ENCODE measurements around the gene HIF1AN.

The HIF1AN gene

DNA sequence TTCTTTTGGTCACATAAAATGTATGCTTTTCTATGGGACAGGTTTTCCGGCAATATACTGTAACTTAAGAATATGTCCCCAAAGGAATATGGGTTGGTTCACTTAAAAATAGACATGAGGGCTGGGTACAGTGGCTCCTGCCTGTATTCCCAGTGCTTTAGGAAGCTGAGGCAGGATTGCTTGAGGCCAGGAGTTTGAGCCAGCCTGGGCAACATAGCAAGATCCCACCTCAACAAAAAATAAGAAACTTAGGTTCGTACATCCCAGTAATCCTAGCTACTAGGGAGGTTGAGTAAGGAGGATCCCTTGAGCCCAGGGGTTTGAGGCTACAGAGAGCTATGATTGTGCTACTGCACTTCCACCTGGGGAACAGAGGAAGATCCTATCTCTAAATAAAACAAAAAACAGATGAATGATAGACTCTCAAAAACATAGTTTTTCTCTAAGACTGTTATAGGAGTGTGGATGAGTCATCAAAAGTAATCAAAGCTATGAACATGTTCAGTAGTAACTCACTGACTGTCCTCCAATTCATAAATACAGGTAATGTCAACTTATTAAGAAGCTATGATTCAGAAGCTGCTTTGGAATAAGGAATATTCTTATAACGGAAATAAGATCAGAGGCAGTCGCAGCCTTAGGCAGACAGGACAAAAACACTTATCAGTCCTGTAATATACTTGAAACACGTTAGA is 13.5 kb upstream of the HIF1AN start:
- DNase-seq (ENCODE audit: low read depth), result no peak

DNA sequence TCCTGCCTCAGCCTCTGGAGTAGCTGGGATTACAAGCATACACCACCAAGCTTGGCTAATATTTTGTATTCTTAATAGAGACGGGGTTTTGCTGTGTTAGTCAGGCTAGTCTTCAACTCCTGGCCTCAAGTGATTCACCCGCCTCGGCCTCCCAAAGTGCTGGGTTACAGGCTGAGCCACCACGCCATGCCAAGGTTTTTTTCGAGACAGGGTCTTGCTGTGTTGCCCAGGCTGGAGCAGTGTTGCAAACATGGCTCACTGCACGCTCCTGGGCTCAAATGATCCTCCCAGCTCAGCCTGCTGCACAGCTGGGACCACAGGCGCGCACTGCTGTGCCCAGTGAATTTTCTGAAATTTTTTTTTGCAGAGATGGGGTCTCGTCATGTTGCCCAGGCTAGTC is 12.8 kb upstream of the HIF1AN start:
- no peak for DNase-seq (ENCODE audit: low read depth)

DNA sequence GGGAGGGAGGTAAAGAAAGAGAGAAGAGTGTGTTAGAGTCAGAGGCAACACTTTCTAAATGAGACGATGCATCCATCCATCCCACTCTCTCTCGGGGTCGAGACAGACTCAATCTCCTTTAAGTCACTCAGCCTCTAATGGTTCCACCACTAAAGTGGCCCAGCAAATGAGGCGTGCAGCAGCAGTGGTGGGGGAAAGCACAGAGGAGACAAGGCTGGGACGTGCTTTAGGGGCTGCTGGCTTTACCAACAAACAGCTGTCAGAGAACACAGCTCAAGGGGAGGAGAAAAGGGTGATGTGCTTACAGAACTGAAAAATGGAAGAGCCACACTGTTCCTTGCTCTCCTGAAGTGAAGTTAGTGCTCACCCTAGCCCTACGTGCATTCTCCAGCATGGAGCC is 11.5 kb upstream of the HIF1AN start:
- no peak for DNase-seq (ENCODE audit: low read depth)

DNA sequence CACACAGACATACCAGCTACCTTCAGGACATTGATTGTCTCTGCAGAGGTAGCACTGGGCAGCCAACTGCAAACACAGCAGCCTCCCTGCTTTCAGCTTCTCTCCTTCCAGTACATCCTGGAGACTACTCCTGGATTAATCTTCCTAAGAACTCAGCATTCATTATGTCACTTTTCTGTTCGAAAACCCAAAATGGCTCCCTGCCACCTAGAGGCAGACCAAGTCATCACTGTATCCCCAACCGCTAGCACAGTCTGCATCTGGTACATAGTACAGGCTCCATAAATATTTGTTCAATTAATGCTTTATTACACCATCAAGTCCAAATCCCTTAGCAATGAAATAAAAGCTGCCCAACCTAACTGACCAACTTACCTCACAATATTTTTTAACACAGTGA is 11.1 kb upstream of the HIF1AN start:
- no peak for DNase-seq (ENCODE audit: low read depth)

DNA sequence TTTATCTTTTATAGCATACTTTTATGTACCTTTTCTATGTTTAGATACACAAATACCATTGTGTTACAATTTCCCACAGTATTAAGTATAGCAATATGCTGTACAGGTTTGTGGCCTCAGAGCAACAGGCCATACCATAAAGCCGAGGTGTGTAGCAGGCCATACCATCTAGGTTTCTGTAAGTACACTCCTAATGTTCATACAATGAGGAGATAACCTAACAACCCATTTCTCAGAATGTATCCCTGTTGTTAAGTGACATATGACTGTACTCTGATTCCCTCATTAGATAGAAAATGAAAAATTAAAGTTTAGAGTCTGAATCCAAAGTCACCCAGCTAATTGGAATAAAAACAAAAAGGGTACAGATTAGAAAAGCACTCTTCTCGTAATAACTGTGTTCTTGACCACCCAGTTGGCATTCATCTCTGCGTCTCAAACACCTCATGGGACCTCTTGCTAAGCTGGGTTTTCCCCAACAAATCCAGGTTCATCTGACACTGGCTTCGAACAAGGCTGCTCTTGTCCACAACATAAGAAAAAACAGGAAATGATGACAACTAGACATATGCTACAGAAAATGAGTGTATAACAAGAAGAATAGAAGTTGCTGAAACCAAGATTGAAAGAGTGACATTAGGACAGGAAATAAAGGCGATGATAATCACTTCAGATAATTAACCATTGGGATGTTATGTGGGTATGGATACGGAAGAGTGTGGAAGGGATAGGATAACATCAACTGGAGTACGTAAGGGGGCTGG is 7.4 kb upstream of the HIF1AN start:
- DNase-seq (ENCODE audit: low read depth), result no peak

DNA sequence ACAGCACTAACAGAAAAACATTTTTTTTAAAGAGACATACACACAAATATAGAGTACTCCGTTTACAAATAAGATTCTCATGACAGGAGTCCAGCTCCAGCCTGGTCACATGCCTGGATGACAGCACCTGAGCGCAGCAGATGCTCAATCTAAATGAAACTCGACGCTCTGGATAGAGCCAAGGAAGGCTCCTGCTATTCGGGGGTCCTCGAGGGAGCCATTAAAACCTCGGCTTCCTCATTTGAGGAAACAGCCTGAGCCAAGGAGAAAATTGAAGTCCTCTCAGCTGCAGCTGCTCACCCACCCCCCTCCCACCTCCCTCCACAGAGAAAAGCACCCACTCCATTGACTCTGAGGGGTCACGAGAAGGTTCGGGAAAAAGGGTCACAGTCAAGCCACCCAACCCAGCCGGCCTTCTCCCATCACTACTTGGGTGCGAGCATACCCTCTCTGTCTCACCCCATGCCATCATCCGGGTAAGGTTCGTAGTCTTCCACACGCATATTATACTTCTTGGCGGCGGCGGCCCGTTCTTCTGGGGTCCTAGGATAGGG is 6.7 kb upstream of the HIF1AN start:
- no peak for DNase-seq (ENCODE audit: low read depth)

DNA sequence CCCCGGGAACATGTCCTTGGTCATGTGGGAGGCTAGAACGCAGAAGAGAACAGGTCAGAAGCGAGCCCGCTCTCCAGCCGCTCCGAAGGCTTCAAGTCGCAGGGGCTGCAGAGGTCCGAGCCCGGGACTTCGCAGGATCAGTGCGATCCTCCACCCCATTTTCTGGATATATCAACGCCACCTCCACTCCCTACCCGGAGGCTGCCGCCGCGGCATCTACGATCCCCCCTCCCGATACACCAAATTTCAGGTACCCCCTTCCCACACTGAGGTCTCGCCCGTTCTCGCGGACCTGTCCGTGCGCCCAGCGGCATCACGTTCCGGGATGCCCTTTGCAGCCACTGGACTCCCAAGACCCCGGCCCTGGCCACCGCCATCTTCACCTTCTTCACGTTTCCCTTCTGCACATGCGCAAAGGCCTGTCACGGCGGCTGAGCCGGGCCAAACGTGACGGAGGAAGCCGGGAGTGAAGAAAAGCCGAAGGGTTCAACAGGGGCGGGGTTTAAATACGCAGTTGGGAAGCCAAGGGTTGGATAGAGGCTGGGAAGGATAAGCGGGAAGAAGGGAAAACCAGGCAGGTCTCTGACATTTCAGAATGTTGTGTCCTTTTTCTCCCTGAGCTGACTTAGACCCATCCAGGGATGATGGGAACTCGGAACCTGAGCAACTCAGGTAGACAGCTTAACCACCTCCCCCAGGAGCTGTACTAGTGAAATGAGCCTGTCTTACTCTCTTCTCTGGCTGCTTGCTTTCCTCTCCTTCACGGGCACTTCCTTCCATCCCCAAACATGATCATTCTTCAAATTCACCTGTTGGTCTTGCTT is 6.1 kb upstream of the HIF1AN start, which contains the start of gene NDUFB8:
TSS of gene NDUFB8 (minus strand) at position 397 of the 824 bp plus-strand sequence. CDS start at position 377, 20 bp downstream.
- peak; percentile 81 for DNase-seq (ENCODE audit: low read depth)

DNA sequence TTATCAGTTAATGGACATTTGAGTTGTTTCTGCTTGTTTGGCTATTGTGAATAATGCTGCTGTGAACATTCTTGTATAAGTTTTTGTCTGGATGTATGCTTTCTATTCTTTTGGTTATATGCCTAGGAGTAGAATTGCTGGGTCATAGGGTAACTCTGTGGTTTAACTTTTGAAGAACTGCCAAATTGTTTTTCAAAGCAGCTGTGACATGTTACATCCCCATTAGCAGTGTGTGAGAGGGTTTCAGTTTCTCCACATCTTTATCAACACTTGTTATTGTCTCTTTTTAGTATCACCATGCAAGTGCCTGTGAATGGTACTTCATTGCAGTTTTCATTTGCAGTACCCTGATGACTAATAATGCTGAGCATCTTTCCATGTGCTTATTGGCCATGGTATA is 4.0 kb upstream of the HIF1AN start:
- DNase-seq (ENCODE audit: low read depth), result no peak

DNA sequence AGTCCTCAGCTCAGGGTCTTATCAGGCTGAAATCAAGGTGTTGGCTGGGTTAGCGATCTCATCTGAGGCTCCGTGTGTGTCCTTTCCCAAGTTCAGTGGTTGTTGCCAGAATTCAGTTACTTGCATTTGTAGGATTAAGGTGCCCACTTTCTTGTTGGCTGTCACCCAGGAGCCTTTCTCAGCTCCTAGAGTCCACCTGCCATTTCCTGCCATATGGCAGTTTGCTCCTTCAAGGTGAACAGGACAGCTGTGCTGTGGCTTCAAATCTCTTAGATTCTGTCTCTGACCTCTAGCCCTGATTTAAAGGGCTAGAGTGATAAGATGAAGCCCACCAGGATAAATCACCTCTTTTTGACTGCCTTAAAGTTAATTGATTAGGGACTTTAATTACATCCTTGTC is 1.0 kb upstream of the HIF1AN start:
- no peak for DNase-seq (ENCODE audit: low read depth)

DNA sequence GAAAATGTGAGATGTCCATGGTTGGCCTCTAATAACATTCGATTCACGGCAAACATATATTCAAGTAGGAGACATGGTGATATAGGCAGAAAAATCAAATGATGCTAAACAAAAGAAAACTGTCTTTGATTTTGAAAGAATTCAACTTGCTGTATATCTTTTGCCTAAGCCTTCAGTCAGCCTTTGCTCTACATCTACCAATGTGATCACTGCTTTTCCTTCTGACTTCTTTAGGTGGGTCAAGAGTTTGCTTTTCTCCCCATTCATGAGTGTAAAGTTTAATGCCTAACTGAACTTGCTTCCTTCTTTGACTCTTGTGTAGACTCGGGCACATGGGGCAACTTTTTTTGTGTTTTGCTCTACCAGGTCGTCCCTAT is 417 bp upstream of the HIF1AN start:
- no peak for DNase-seq (ENCODE audit: low read depth)

DNA sequence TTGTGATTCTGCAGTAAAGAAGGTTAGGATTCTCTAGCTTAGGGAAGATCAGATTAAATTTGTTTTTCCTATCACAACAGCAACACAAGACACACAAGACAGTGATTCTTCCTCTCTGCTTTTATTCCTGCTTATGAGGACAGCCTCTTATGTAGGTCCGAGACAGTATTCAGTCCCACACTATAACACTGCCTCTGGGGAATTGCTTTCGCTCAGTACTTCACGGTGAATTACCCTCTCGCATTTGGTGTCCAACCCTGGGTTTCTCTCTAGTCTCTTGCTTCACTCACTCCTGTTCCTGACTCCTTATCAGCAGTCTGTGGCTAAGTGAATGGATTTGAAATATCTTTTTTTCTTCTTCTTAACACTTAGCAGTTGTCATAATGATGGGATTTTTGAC is 1.7 kb downstream of the HIF1AN start:
- DNase-seq (ENCODE audit: low read depth), result no peak

DNA sequence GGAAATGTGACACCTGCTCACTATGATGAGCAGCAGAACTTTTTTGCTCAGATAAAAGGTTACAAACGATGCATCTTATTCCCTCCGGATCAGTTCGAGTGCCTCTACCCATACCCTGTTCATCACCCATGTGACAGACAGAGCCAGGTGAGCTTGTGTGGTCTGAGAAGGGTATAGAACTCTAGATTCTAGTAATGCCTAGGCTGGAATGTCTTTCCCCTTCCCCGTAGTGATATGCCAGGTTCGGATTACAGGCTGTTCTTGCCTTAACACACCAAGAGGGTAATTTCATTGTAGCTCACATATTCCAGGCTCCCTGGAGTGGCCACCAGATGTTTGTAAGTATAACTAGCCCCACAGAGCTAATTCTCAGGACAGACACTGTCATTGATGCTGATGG is 9.2 kb downstream of the HIF1AN start:
- no peak for DNase-seq (ENCODE audit: low read depth)

DNA sequence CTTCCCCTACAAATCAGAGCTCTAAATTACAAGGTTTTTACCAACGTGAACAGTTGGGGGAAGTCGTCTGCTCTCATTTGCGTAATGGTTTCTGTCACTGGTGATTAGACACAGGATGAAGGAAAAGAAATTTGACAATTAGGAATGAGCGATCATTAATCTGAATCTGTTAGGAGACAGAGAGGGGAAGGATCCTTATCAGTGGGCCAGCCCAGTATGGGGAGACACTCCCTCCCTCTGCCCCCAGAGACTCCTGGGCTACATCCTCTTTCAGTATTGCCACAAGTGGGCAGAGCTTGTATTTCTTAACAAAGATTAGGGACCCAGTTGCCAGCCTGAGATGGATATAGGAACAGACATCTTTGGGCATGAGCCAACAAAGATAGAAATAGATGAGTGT is 15.5 kb downstream of the HIF1AN start:
- no peak for DNase-seq (ENCODE audit: low read depth)

DNA sequence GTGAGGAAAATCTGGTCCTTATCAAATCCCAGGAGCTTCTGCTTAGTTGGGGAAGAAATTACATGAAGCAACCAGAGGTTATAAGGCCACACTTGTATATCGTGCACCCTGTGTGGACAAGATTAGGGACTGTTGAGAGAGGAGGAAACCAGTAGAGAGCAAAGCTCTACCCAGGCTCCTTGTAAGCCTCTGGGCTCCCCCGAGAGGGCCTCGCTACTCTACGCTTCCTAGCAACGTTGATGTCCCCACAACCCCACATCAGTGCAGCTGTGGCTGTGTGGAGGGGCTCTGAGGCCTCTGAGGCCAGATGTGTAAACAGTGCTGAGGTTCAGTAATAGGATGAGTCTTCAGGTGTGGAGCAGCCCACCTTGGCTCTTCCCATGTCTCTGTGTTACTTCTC is 16.0 kb downstream of the HIF1AN start:
- DNase-seq (ENCODE audit: low read depth), result no peak

DNA sequence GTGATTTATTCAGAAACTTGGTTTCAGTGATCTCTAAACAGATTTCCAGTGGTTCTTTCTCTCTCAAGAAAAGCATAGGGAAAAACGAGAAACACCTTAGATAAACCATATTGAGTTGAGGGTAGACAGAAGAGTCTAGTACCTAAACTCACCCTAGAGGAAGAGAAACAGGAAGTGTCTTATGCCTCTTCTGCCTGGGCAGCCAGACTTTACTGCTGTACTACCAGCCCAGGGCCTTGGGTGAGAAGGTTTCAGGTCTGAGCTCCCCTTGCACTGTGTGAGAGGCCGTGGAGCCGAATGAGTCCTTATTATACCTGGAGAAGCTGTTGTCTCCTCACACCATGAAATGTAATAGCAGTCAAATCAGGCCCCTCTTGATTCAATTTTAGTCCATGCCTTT is 18.2 kb downstream of the HIF1AN start:
- no peak for DNase-seq (ENCODE audit: low read depth)

DNA sequence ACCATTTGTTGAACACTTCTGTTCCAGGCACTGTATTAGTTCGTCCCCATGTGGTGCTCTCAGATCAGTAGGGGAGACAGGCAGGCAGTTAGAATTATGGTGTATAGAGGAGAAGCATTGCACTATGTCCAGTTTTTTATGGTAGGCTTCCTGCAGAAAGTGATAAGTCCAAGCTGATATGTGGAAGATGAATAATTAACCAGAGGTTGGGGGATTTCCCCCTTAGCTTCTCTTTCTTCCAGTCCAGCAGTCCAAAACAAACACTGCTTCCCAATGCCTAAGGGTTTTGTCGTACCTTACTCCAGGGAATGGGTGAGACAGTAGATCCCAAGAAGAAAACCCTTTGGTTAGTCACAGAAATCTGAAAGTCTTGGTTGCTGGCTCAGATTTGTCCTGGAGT is 19.2 kb downstream of the HIF1AN start:
- no peak for DNase-seq (ENCODE audit: low read depth)

DNA sequence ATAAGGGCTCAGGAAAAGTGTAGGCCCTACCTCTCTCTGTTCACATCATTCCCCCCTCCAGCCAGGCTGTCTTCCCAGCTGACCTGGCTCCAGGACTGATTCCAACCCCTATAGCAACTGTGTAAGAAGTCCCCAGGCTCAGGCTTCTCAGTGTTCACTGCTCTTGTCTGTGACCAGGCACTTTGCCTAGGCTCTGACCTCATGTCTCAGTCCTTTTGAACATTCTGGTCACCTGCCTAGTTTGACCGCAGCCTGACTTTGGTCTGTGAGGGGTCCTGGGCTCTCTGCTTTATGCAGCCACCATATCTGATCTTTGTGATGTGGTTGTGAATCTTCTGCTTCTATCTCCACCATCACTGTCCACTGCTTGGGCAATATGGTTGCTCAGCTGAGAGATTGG is 24.5 kb downstream of the HIF1AN start:
- DNase-seq (ENCODE audit: low read depth), result no peak

DNA sequence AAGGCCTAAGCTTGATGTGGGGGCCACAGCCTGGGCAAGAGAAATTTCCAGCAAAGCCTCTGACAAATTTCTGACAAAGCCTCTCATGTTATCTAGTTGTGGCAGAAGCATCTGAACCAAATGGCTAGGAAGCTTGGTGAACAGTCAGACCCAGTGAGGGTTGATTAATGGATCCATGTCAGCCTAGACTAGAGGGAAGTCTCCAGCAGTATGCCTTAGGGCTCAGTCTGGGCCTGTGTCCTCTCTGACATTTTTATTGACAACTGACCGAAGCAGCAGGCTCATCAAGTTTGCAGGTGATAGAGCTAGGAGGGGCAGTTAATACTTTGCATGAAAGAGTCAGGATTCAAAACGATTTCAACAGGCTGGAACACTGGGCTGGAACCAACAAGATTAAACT is 25.3 kb downstream of the HIF1AN start:
- DNase-seq (ENCODE audit: low read depth), result no peak

DNA sequence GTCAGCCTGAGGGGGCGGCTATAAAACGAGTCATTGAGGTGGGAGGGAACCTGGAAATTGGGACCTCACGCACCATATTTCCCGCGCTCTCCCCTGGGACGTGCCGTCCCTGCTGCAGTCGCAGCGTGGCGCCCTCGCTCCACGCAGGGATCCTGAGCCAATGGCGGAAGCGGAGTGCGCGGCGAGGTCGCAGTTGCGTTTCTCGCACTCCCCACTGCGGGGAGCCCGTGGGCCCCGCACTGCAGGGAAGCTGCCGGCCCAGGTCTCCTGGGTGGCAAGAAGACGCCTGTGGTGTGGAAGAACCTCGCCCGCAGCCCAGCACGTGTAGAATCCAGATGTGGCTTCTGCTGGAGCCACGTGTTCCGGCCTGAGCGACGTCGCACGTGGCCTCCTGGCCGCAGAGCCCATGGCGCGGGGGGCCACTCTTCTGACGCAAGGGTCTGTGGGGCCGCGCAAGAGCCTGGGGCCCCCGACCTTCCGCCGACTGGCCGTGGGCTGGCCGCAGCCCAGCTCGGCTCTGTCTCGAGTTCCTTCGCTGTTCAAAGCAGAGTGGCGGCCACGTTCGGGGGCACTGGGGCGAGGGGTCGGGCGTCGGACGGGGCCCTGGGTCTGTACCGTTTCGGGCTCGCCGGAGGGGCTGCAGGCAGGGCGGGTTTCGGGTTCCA is 26.4 kb downstream of the HIF1AN start:
- DNase-seq (ENCODE audit: low read depth), result peak; percentile 43

DNA sequence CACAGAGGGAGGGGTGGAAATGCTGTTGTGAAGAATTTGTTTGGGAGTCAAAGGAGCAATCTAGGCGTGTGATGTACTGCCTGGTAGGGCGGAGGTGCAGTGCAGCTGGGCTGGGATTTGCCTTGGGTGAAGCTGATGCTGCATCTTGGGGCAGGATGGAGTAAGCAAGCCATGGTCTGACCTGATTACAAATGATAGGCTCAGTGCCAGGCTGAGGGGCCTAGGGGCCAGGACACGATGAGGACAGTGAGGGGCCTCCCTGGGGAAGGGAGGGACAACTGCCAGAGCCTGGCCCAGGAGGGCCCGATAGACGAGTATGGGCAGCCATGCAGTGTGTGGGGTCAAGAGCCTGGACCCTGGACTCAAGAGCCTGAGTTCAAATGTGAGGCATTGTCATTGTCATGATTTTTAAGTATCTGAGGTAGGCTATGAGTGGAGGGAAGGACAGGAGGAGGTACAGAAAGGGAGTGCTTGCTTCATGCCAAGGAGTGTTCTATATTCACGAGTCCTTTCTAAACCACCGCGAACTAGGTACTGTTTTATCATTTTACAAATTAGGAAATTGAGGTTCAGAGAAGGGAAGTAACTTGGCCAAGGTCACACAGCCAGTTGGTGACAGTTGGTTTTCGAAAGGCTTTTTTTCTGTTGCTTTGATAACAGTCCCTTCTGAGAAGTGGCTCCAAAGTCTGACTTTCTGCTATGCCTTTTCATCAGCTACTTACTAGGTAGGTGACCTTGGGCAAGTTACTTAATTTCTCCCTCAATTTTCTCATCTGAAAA is 29.7 kb downstream of the HIF1AN start:
- no peak for DNase-seq (ENCODE audit: low read depth)

DNA sequence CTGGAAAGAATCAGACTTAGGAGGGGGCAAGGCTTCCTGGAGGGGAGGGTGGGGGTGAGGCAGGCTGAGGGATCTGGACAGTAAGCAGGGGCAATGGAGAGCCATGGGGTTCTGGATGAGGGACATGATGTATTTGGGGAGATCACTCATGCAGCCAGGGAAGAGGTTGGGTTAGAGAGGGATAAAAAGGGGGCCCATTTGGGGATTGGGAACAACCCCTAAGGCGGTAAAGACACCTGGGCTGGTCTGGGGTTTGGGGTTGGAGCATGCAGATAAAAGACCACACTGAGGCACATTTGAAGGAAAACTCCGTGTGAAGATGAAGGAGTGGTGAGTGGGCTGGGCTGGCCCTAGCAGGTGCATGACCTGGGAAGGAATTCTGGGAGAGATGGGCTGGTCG is 30.8 kb downstream of the HIF1AN start:
- DNase-seq (ENCODE audit: low read depth), result no peak

Measured in stimulated activated CD8-positive, alpha-beta memory T cell treated with anti-CD3 and anti-CD28 coated beads, Interleukin-12 subunit alpha, Interleukin-12 subunit beta, amount 100 ng/mL, for 1 hour (primary cell).